NT2/D1 (cell line): ENCODE data around the gene SIGMAR1.

Source experiments
- YY1 ChIP-seq: IDR thresholded peaks from 2 replicates; pipeline ENCODE4 v1.6.1; 2011; ENCODE audit not compliant: insufficient read length, insufficient read depth
- ZNF274 ChIP-seq: IDR thresholded peaks from 2 replicates; pipeline ENCODE4 v1.6.1; 2011; ENCODE audit warnings: mild to moderate bottlenecking, low read depth, low read length

- no peak for TF ChIP-seq ZNF274
- no peak for TF ChIP-seq YY1
Measured at GRCh38 chr9:34664281-34665066, 26.9 kb upstream of the SIGMAR1 start.
